Endothelial cell of umbilical vein (primary cell): ENCODE results near the gene HCFC1R1. TPM values are rescaled to one million over a fixed set of nuclear protein-coding genes. Genes with fewer than 3 reads are reported as not detected.
A peak's percentile ranks its signal among the peaks of the same experiment; 100 is the strongest.

Experiments
- BruUV-seq: library from RNA; stranded (reverse); fragments of 400-500 nt; replicated peaks from 2 replicates; lab custom pipeline; 2021; lab: Mats Ljungman, UMichigan
- CTCF ChIA-PET: fragments of 300-600, 350-600 bp; sonication (Branson Sonifier 250); formaldehyde crosslinking; loops from one replicate; lab custom pipeline; 2021; ENCODE audit warnings: antibody characterized with exemption, inconsistent platforms; lab: Charles Lee
- POLR2A ChIA-PET: fragments of 300-600, 350-600 bp; sonication (Branson Sonifier 250); formaldehyde crosslinking; loops from one replicate; lab custom pipeline; 2021; ENCODE audit warnings: antibody characterized with exemption, inconsistent platforms; lab: Charles Lee
- DNase-seq: peaks from one replicate; pipeline ENCODE4 v3.0.0-alpha.2; 2011; ENCODE audit warnings: low read depth, low spot score
- FAIRE-seq: peaks from 2 replicates; lab custom pipeline; 2011; peaks lifted over from hg19 to GRCh38; lab: Jason Lieb, UNC
- H2AFZ ChIP-seq: 2 replicates; pipeline ENCODE4 v1.6.0; 2012; ENCODE audit warnings: low read depth, low read length, control low read depth, inconsistent platforms
- H3K27ac ChIP-seq: 2 replicates; pipeline ENCODE4 v1.5.1; 2011; ENCODE audit warnings: low read depth, mild to moderate bottlenecking, control low read depth, low read length, moderate library complexity; ENCODE audit not compliant: insufficient read depth
- H3K27me3 ChIP-seq, 2 experiments: 2 replicates each; pipeline versions ENCODE4 v1.6.0 to v1.6.1; 2011; ENCODE audit warnings: low read length in 2 of 2, mixed read lengths in 1 of 2; ENCODE audit not compliant: control insufficient read depth in 2 of 2, insufficient read depth in 2 of 2
- H3K36me3 ChIP-seq, 2 experiments: 2 replicates in 1 of 2; 3 replicates in 1 of 2; pipeline ENCODE4 v1.5.1; 2011; ENCODE audit warnings: low read length in 2 of 2, mild to moderate bottlenecking in 1 of 2, moderate library complexity in 1 of 2; ENCODE audit not compliant: control insufficient read depth in 2 of 2, insufficient read depth in 2 of 2; ENCODE audit errors: extremely low read depth in 1 of 2
- H3K4me1 ChIP-seq: 3 replicates; pipeline ENCODE4 v1.5.1; 2011; ENCODE audit warnings: mild to moderate bottlenecking, low read length; ENCODE audit not compliant: control insufficient read depth, insufficient read depth; ENCODE audit errors: extremely low read depth
- H3K4me2 ChIP-seq: 2 replicates; pipeline ENCODE4 v1.6.1; 2011; ENCODE audit warnings: low read length, control low read depth, mixed read lengths; ENCODE audit not compliant: insufficient read depth
- H3K4me3 ChIP-seq, 3 experiments: fragments of 200-600 bp in 1 of 3; sonication (generic), shearing (Covaris generic) in 1 of 3; replicated peaks in 1 of 3; 2 replicates each; pipeline ENCODE4 v1.5.1; 2011 to 2016; ENCODE audit warnings: control low read depth in 3 of 3, low read length in 3 of 3, mild to moderate bottlenecking in 2 of 3, inconsistent platforms in 1 of 3, low read depth in 1 of 3, moderate library complexity in 1 of 3; ENCODE audit not compliant: insufficient read depth in 1 of 3
- H3K79me2 ChIP-seq: 2 replicates; pipeline ENCODE4 v1.6.0; 2012; ENCODE audit warnings: low read length, inconsistent platforms; ENCODE audit not compliant: control insufficient read depth, insufficient read depth
- H3K9ac ChIP-seq: replicated peaks from 2 replicates; pipeline ENCODE3; 2011; ENCODE audit warnings: low read length, control low read depth; ENCODE audit not compliant: insufficient read depth; ENCODE audit errors: extremely low read depth
- H3K9me1 ChIP-seq: replicated peaks from 3 replicates; pipeline ENCODE4 v1.6.0; 2011; ENCODE audit warnings: mild to moderate bottlenecking, low read length; ENCODE audit not compliant: control insufficient read depth, insufficient read depth; ENCODE audit errors: extremely low read depth
- H3K9me3 ChIP-seq: replicated peaks from 2 replicates; pipeline ENCODE4 v1.5.1; 2012; ENCODE audit warnings: low read length, inconsistent platforms; ENCODE audit not compliant: control insufficient read depth, insufficient read depth
- H4K20me1 ChIP-seq: replicated peaks from 2 replicates; pipeline ENCODE3; 2011; ENCODE audit warnings: mild to moderate bottlenecking, low read length; ENCODE audit not compliant: control insufficient read depth, insufficient read depth; ENCODE audit errors: extremely low read depth
- CTCF ChIP-seq, 2 donors: IDR thresholded peaks; 1 replicate in 1 of 2; 2 replicates in 1 of 2; pipeline ENCODE4 v1.5.1; 2011; ENCODE audit warnings: low read length in 2 of 2, mild to moderate bottlenecking in 2 of 2, moderate library complexity in 2 of 2, control low read depth in 1 of 2, inconsistent platforms in 1 of 2, low read depth in 1 of 2; ENCODE audit not compliant: insufficient read depth in 1 of 2; ENCODE audit errors: extremely low read depth in 1 of 2
- EZH2 ChIP-seq: IDR thresholded peaks from 2 replicates; pipeline ENCODE4 v1.6.1; 2012; ENCODE audit warnings: borderline replicate concordance, low read depth, mild to moderate bottlenecking, moderate library complexity, low read length, inconsistent platforms; ENCODE audit not compliant: severe bottlenecking
- FOS ChIP-seq: IDR thresholded peaks from 2 replicates; pipeline ENCODE4 v1.6.1; 2011; ENCODE audit warnings: mild to moderate bottlenecking, low read length, moderate library complexity, borderline replicate concordance; ENCODE audit not compliant: insufficient read depth
- GATA2 ChIP-seq: IDR thresholded peaks from 2 replicates; pipeline ENCODE4 v1.7.0; 2011; ENCODE audit warnings: low read depth, mild to moderate bottlenecking, moderate library complexity, mixed read lengths, low read length; ENCODE audit not compliant: insufficient read length, insufficient read depth
- JUN ChIP-seq: IDR thresholded peaks from 2 replicates; pipeline ENCODE4 v1.6.1; 2011; ENCODE audit warnings: borderline replicate concordance, low read depth; ENCODE audit not compliant: insufficient read length, insufficient read depth
- MAX ChIP-seq: IDR thresholded peaks from 2 replicates; pipeline ENCODE4 v1.6.1; 2011; ENCODE audit not compliant: insufficient read depth, insufficient read length
- MYC ChIP-seq: IDR thresholded peaks from one replicate; pipeline ENCODE4 v1.6.1; 2011; ENCODE audit warnings: mild to moderate bottlenecking, low read depth, low read length
- POLR2A ChIP-seq: IDR thresholded peaks from 2 replicates; pipeline ENCODE4 v1.6.1; 2012; ENCODE audit warnings: low read depth, mild to moderate bottlenecking, control low read depth, low read length
- POLR2AphosphoS5 ChIP-seq: IDR thresholded peaks from 2 replicates; pipeline ENCODE4 v1.6.1; 2012; ENCODE audit warnings: low read depth, mild to moderate bottlenecking, control low read depth, low read length, moderate library complexity; ENCODE audit not compliant: insufficient read depth
- dilution Hi-C: fragments of 300-500 bp; cut with MboI; formaldehyde crosslinking; loops from one replicate; pipeline ENCODE4 v1.15.0; 2019; ENCODE audit warnings: low sequenced_read_pairs; ENCODE audit not compliant: extremely low pct_ligation_motif_present
- intact Hi-C: fragments of 100-400 bp; cut with micrococcal nuclease; formaldehyde crosslinking; loops from one replicate; pipeline ENCODE4 v1.10.0; 2022
- polyA plus RNA-seq, 4 experiments: library from polyadenylated mRNA; depleted of rRNA in 3 of 4; stranded (reverse) in 3 of 4; unstranded in 1 of 4; fragments of >200 nt; gene quantifications; 2 replicates each; pipeline versions ENCODE4 v1.2.1 to v1.2.3, GENCODE V29; 2011 to 2012; ENCODE audit warnings: missing spikeins in 1 of 4
- total RNA-seq: library from RNA; stranded (reverse); gene quantifications from 2 replicates; pipeline ENCODE4 v1.2.3, GENCODE V29; 2021

HCFC1R1 gene
- total and polyA plus RNA-seq, 2 donors (not counting 3 experiments of a cell fraction or from before 2014, with no cell fraction given) = 28.7 to 49.3 TPM

- dilution Hi-C loops = no loop called here
- H3K79me2 ChIP-seq = peaks cover 2% of the 10 kb centered on the region
- peaks cover 18% of the 10 kb centered on the region for H3K4me1 ChIP-seq
- H2AFZ ChIP-seq = no peak overlapping the region
- no peaks in the 10 kb centered on the region for H3K36me3 ChIP-seq
- ChIA-PET POLR2A (interaction anchor here (0.6 to 2.2 kb wide), 9 partner anchors 7 to 138 kb away, joined by 3 to 16 read pairs (median 5); partner anchors contain the start of gene ZNF213), CTCF (interaction anchor here (1.2 to 6.1 kb wide), 7 partner anchors 7 to 38 kb away, joined by 7 to 52 read pairs (median 9); no protein-coding TSS in a partner anchor)
- no peaks in the 10 kb centered on the region for H4K20me1 ChIP-seq
- H3K4me2 ChIP-seq = peak overlapping the region; percentile 83
- TF ChIP-seq EZH2 = no peak
- peak; percentile 21 for TF ChIP-seq MAX
- no peak for TF ChIP-seq GATA2
- TF ChIP-seq CTCF (IDR thresholded peaks at IDR 0.05; ENCODE audit: extremely low read depth in 1 of 2, insufficient read depth in 1 of 2, low read depth in 1 of 2, low read length in 2 of 2) = no peak
- peak; percentile 97 for TF ChIP-seq POLR2AphosphoS5
- peak; percentile 67 for TF ChIP-seq MYC
- peak; percentile 97 for TF ChIP-seq FOS
- peak; percentile 75 for TF ChIP-seq JUN
- peak; percentile 32 for TF ChIP-seq POLR2A
- H3K9ac ChIP-seq = peak overlapping the region; percentile 99
- H3K27me3 ChIP-seq = peaks cover 0 to 2% of the 10 kb centered on the region in 2 experiments
- peak overlapping the region; percentile 61 to 83 (median 75) for H3K4me3 ChIP-seq
- intact Hi-C loops = loop anchor here (1.0 to 2.0 kb wide), 3 partner anchors 17 to 116 kb away; partner anchors contain the start of gene PAQR4
- H3K9me1 ChIP-seq = no peaks in the 10 kb centered on the region
- no peaks in the 10 kb centered on the region for H3K9me3 ChIP-seq
- peak overlapping the region; percentile 98 for H3K27ac ChIP-seq
- no TSS peak for BruUV-seq
- DNase-seq (peak; percentile 86), FAIRE-seq (peak; percentile 93)
Observed at GRCh38 chr16:3020604-3021448, 2.9 kb downstream of the HCFC1R1 start.
